GM12878 (cell line): ENCODE measurements around the gene NFIX. TPM values are rescaled to one million over a fixed set of nuclear protein-coding genes. Genes with fewer than 3 reads are reported as not detected.

Source experiments
- ATAC-seq: fragments of 200-7000 bp; cut with Tn5 transposase; 3 replicates; pipeline ENCODE4 v1.9.1; 2020; ENCODE audit warnings: mild to moderate bottlenecking, moderate library complexity
- BruUV-seq: library from RNA; stranded (reverse); fragments of 400-500 nt; replicated peaks from 2 replicates; lab custom pipeline; 2021; lab: Mats Ljungman, UMichigan
- CTCF ChIA-PET: fragments of 300-600 bp; sonication (Branson Sonifier 250); formaldehyde crosslinking; extraction: SDS; loops from one replicate; lab custom pipeline; 2021; ENCODE audit warnings: inconsistent platforms; lab: Yijun Ruan, JAX
- POLR2A ChIA-PET: fragments of 350-600 bp; formaldehyde crosslinking; extraction: SDS; loops from one replicate; lab custom pipeline; 2021; ENCODE audit warnings: inconsistent platforms; lab: Charles Lee
- RAD21 ChIA-PET: fragments of 300-600 bp; sonication (Branson Sonifier 250); formaldehyde crosslinking; loops from one replicate; lab custom pipeline; 2023; ENCODE audit warnings: antibody characterized with exemption; ENCODE audit not compliant: unreplicated experiment; lab: Charles Lee
- SMC1A ChIA-PET: fragments of 300-600 bp; sonication (Branson Sonifier 250); formaldehyde crosslinking; loops from one replicate; lab custom pipeline; 2023; ENCODE audit not compliant: unreplicated experiment, uncharacterized antibody; lab: Charles Lee
- DNase-seq: peaks from one replicate; pipeline ENCODE4 v3.0.0-alpha.2; 2011; ENCODE audit warnings: low read depth, low spot score
- FAIRE-seq: peaks from 3 replicates; lab custom pipeline; 2011; peaks lifted over from hg19 to GRCh38; lab: Jason Lieb, UNC
- H2AFZ ChIP-seq: 2 replicates; pipeline ENCODE4 v1.6.0; 2011; ENCODE audit warnings: low read depth, low read length, control low read depth; ENCODE audit not compliant: control insufficient read depth
- H3K27ac ChIP-seq: 2 replicates; pipeline ENCODE4 v1.5.1; 2011; ENCODE audit warnings: control low read depth; ENCODE audit not compliant: control insufficient read depth, insufficient read depth
- H3K27me3 ChIP-seq, 2 experiments: replicated peaks in 1 of 2; 2 replicates each; pipeline versions ENCODE4 v1.6.0 to v1.6.1; 2011; ENCODE audit warnings: low read length in 1 of 2; ENCODE audit not compliant: control insufficient read depth in 2 of 2, insufficient read depth in 2 of 2
- H3K36me3 ChIP-seq, 2 experiments: 2 replicates each; pipeline ENCODE4 v1.5.1; 2011; ENCODE audit warnings: low read length in 1 of 2; ENCODE audit not compliant: control insufficient read depth in 2 of 2, insufficient read depth in 2 of 2
- H3K4me1 ChIP-seq: 2 replicates; pipeline ENCODE4 v1.6.1; 2011; ENCODE audit warnings: mild to moderate bottlenecking, low read length, moderate library complexity, mixed read lengths; ENCODE audit not compliant: control insufficient read depth, insufficient read depth
- H3K4me2 ChIP-seq: 2 replicates; pipeline ENCODE4 v1.6.0; 2011; ENCODE audit warnings: control low read depth; ENCODE audit not compliant: control insufficient read depth, insufficient read depth
- H3K4me3 ChIP-seq: fragments of 200-600 bp; sonication (generic); 2 replicates; pipeline ENCODE4 v1.5.1; 2016
- H3K79me2 ChIP-seq: 2 replicates; pipeline ENCODE4 v1.6.0; 2011; ENCODE audit warnings: low read length; ENCODE audit not compliant: control insufficient read depth, insufficient read depth
- H3K9ac ChIP-seq: 2 replicates; pipeline ENCODE4 v1.8.0; 2011; ENCODE audit warnings: low read length, control low read depth, mixed read lengths; ENCODE audit not compliant: control insufficient read depth, insufficient read depth
- H3K9me3 ChIP-seq: replicated peaks from 3 replicates; pipeline ENCODE4 v1.5.1; 2011; ENCODE audit warnings: mild to moderate bottlenecking, low read length; ENCODE audit not compliant: control insufficient read depth, insufficient read depth
- H4K20me1 ChIP-seq: 2 replicates; pipeline ENCODE4 v1.6.0; 2011; ENCODE audit not compliant: control insufficient read depth, insufficient read depth
- CEBPB ChIP-seq, 2 experiments: fragments of 150-350 bp in 1 of 2; IDR thresholded peaks; 2 replicates each; pipeline ENCODE4 v1.6.1; 2012 to 2014; ENCODE audit warnings: low read depth in 2 of 2, low read length in 2 of 2, borderline replicate concordance in 1 of 2, inconsistent platforms in 1 of 2
- EGR1 ChIP-seq, 2 experiments: IDR thresholded peaks; 1 replicate in 1 of 2; 2 replicates in 1 of 2; pipeline ENCODE4 v1.6.1; 2011 to 2012; ENCODE audit warnings: low read depth in 2 of 2, low read length in 2 of 2, borderline replicate concordance in 1 of 2, mild to moderate bottlenecking in 1 of 2, moderate library complexity in 1 of 2
- FOXK2 ChIP-seq: fragments of 450-650 bp; IDR thresholded peaks from 2 replicates; pipeline ENCODE4 v1.6.1; 2017; ENCODE audit warnings: mild to moderate bottlenecking, moderate library complexity
- GABPA ChIP-seq: IDR thresholded peaks from 2 replicates; pipeline ENCODE4 v1.6.1; 2014; ENCODE audit warnings: antibody characterized with exemption, low read depth, mild to moderate bottlenecking, inconsistent platforms
- MTA3 ChIP-seq: IDR thresholded peaks from 2 replicates; pipeline ENCODE4 v1.6.1; 2012; ENCODE audit warnings: low read length, inconsistent platforms, borderline replicate concordance
- RBBP5 ChIP-seq: fragments of 200-600 bp; sonication (generic); conservative IDR thresholded peaks from 2 replicates; pipeline ENCODE4 v1.6.1; 2016
- SIN3A ChIP-seq: IDR thresholded peaks from 2 replicates; pipeline ENCODE4 v1.6.1; 2012; ENCODE audit warnings: low read depth, low read length, improper control_type of control experiment
- YY1 ChIP-seq: IDR thresholded peaks from 2 replicates; pipeline ENCODE4 v1.6.1; 2011; ENCODE audit warnings: low read depth, mild to moderate bottlenecking, low read length
- ZNF207 ChIP-seq: fragments of 450-650 bp; IDR thresholded peaks from 2 replicates; pipeline ENCODE4 v1.6.1; 2014; ENCODE audit warnings: antibody characterized with exemption, mild to moderate bottlenecking, borderline replicate concordance
- ZZZ3 ChIP-seq: IDR thresholded peaks from 2 replicates; pipeline ENCODE4 v1.6.1; 2011; ENCODE audit warnings: low read depth; ENCODE audit not compliant: control insufficient read depth, insufficient read length
- WGBS: methylation state at CpG from one replicate; pipeline ENCODE4 v1.1.6; 2016; ENCODE audit warnings: low lambda C conversion rate; ENCODE audit not compliant: insufficient replicate concordance, insufficient coverage; ENCODE audit errors: missing lambda C conversion rate; 5-methylcytosine and 5-hydroxymethylcytosine counted together
- in situ Hi-C: fragments of 300-500 bp; cut with MboI; formaldehyde crosslinking; loops from 9 replicates; pipeline ENCODE4 v1.14.3; 2018; ENCODE audit warnings: mixed read lengths
- intact Hi-C: fragments of 100-400 bp; cut with micrococcal nuclease; formaldehyde crosslinking; loops from one replicate; pipeline ENCODE4 v1.14.2; 2022; ENCODE audit not compliant: unreplicated experiment
- polyA plus RNA-seq, 11 experiments: library from polyadenylated mRNA; depleted of rRNA in 4 of 11; unstranded in 6 of 11; stranded (reverse) in 5 of 11; fragments of >200 nt; fragmentation: Nextera tagmentation in 4 of 11; fragmentation: Illumina TruSeq in 1 of 11; extraction: Ambion mirVana in 4 of 11; extraction: Trizol in 1 of 11; gene quantifications; 1 replicate in 1 of 11; 2 replicates in 10 of 11; pipeline versions ENCODE4 v1.2.1 to v1.2.3, GENCODE V29; 2011 to 2016; ENCODE audit warnings: inconsistent platforms in 2 of 11, missing spikeins in 2 of 11, low read depth in 1 of 11
- total RNA-seq, 4 experiments: library from RNA; depleted of rRNA in 3 of 4; stranded (reverse); fragments of >200 nt in 3 of 4; fragmentation: Illumina TruSeq in 1 of 4; extraction: Trizol in 1 of 4; gene quantifications; 2 replicates each; pipeline versions ENCODE4 v1.2.1 to v1.2.3, GENCODE V29; 2013 to 2021
- TF ChIP-seq, protein P1 (sequence below): fragments of 450-650 bp; IDR thresholded peaks from 2 replicates; pipeline ENCODE4 v1.6.1; 2017; ENCODE audit warnings: low read depth, mild to moderate bottlenecking, moderate library complexity
- TF ChIP-seq, protein P2 (sequence below): fragments of 450-650 bp; IDR thresholded peaks from 2 replicates; pipeline ENCODE4 v1.6.1; 2016; ENCODE audit warnings: mild to moderate bottlenecking
- TF ChIP-seq, protein P3 (sequence below): IDR thresholded peaks from 2 replicates; pipeline ENCODE4 v1.6.1; 2012; ENCODE audit warnings: mild to moderate bottlenecking, low read depth, low read length

NFIX gene
- total and polyA plus RNA-seq, 10 of the 15 experiments (the other 5 are each of a cell fraction or from before 2014, with no cell fraction given): 0.02 to 2.2 (median 0.28) TPM

- ChIA-PET RAD21 (interaction anchor here (0.6 to 1.5 kb wide), 2 partner anchors 21 to 106 kb away, joined by 6 to 7 read pairs; no protein-coding TSS in a partner anchor), SMC1A (no interaction called here), CTCF (interaction anchor here (1.2 to 2.1 kb wide), 2 partner anchors 12 to 21 kb away, joined by 5 to 8 read pairs; no protein-coding TSS in a partner anchor), POLR2A (no interaction called here)
- no peak overlapping the region for H3K27ac ChIP-seq
- peaks cover 1 to 3% of the 10 kb centered on the region in 2 experiments for H3K27me3 ChIP-seq
- H3K4me3 ChIP-seq: no peak overlapping the region
- no peaks in the 10 kb centered on the region for H3K36me3 ChIP-seq
- ATAC-seq: no peak
- no peak overlapping the region for H3K4me2 ChIP-seq
- H2AFZ ChIP-seq: no peak overlapping the region
- H3K79me2 ChIP-seq: no peaks in the 10 kb centered on the region
- no peaks in the 10 kb centered on the region for H3K9me3 ChIP-seq
- no peak overlapping the region for H3K9ac ChIP-seq
- H3K4me1 ChIP-seq: no peaks in the 10 kb centered on the region
- DNase-seq: no peak
- in situ Hi-C loops (no loop called here), intact Hi-C loops (no loop called here)
- H4K20me1 ChIP-seq: no peaks in the 10 kb centered on the region
- BruUV-seq: no TSS peak
- WGBS: 37% methylated on average over 5 of the region's 5 CpGs
- FAIRE-seq: no peak
- TF ChIP-seq ZNF207 (no peak), RBBP5 (no peak), YY1 (no peak), MTA3 (no peak), EGR1 (IDR thresholded peaks at IDR 0.05; ENCODE audit: borderline replicate concordance in 1 of 2, low read depth in 2 of 2, low read length in 2 of 2) (no peak), CEBPB (IDR thresholded peaks at IDR 0.05; ENCODE audit: borderline replicate concordance in 1 of 2, low read depth in 2 of 2, low read length in 2 of 2) (no peak), ZZZ3 (no peak), FOXK2 (no peak), GABPA (no peak), SIN3A (no peak)
- TF ChIP-seq, protein P1, sequence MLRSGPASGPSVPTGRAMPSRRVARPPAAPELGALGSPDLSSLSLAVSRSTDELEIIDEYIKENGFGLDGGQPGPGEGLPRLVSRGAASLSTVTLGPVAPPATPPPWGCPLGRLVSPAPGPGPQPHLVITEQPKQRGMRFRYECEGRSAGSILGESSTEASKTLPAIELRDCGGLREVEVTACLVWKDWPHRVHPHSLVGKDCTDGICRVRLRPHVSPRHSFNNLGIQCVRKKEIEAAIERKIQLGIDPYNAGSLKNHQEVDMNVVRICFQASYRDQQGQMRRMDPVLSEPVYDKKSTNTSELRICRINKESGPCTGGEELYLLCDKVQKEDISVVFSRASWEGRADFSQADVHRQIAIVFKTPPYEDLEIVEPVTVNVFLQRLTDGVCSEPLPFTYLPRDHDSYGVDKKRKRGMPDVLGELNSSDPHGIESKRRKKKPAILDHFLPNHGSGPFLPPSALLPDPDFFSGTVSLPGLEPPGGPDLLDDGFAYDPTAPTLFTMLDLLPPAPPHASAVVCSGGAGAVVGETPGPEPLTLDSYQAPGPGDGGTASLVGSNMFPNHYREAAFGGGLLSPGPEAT: no peak
- TF ChIP-seq, protein P2, sequence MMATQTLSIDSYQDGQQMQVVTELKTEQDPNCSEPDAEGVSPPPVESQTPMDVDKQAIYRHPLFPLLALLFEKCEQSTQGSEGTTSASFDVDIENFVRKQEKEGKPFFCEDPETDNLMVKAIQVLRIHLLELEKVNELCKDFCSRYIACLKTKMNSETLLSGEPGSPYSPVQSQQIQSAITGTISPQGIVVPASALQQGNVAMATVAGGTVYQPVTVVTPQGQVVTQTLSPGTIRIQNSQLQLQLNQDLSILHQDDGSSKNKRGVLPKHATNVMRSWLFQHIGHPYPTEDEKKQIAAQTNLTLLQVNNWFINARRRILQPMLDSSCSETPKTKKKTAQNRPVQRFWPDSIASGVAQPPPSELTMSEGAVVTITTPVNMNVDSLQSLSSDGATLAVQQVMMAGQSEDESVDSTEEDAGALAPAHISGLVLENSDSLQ: no peak
- TF ChIP-seq, protein P3, sequence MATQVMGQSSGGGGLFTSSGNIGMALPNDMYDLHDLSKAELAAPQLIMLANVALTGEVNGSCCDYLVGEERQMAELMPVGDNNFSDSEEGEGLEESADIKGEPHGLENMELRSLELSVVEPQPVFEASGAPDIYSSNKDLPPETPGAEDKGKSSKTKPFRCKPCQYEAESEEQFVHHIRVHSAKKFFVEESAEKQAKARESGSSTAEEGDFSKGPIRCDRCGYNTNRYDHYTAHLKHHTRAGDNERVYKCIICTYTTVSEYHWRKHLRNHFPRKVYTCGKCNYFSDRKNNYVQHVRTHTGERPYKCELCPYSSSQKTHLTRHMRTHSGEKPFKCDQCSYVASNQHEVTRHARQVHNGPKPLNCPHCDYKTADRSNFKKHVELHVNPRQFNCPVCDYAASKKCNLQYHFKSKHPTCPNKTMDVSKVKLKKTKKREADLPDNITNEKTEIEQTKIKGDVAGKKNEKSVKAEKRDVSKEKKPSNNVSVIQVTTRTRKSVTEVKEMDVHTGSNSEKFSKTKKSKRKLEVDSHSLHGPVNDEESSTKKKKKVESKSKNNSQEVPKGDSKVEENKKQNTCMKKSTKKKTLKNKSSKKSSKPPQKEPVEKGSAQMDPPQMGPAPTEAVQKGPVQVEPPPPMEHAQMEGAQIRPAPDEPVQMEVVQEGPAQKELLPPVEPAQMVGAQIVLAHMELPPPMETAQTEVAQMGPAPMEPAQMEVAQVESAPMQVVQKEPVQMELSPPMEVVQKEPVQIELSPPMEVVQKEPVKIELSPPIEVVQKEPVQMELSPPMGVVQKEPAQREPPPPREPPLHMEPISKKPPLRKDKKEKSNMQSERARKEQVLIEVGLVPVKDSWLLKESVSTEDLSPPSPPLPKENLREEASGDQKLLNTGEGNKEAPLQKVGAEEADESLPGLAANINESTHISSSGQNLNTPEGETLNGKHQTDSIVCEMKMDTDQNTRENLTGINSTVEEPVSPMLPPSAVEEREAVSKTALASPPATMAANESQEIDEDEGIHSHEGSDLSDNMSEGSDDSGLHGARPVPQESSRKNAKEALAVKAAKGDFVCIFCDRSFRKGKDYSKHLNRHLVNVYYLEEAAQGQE: no peak
These were observed 78.0 kb downstream of the NFIX start for GRCh38 chr19:13073263-13073662.
